Measurements from ENCODE around the gene AS3MT.

GRCh38 chr10:102827597-102827975 lies 41.7 kb upstream of the AS3MT start:
- no peak for TF ChIP-seq CTCF (IDR thresholded peaks at IDR 0.05)
- TF ChIP-seq EP300 (IDR thresholded peaks at IDR 0.05) = no peak
- TF ChIP-seq POLR2A (IDR thresholded peaks at IDR 0.05) = no peak
- no peak for TF ChIP-seq POLR2AphosphoS5 (IDR thresholded peaks at IDR 0.05)

Data from stomach (tissue), 4 donors.